Measurements from ENCODE around the gene SNX5. TPM values are rescaled to one million over a fixed set of nuclear protein-coding genes. Genes with fewer than 3 reads are reported as not detected.

SNX5 gene
- total RNA-seq, 1 donor from 2014 or later, result 106 TPM

DNA sequence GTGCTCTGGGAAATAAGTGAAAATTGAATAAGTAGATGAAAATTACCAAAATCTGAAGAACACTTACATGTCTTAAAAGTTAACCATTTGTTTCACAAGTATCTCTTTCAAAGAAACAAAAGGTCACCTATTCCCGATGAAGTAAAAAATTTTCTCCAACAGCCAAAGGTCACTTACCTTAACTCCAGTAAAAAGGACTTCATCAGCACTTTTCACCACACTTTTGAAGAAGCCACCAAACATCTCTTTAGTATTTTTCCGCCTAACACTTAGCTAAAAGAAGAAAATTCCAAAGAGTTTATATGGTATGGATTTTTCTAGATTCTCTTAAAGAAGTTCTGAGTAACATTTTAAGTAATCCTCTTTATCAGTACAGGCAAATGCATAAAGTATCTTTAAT, 17.3 kb downstream of the SNX5 start:
- no peak for DNase-seq (ENCODE audit: low spot score, unreplicated experiment)
- H3K36me3 Mint-ChIP-seq (ENCODE audit: insufficient read depth), result peaks cover 57% of the 10 kb centered on the region
- TF ChIP-seq, protein P1, sequence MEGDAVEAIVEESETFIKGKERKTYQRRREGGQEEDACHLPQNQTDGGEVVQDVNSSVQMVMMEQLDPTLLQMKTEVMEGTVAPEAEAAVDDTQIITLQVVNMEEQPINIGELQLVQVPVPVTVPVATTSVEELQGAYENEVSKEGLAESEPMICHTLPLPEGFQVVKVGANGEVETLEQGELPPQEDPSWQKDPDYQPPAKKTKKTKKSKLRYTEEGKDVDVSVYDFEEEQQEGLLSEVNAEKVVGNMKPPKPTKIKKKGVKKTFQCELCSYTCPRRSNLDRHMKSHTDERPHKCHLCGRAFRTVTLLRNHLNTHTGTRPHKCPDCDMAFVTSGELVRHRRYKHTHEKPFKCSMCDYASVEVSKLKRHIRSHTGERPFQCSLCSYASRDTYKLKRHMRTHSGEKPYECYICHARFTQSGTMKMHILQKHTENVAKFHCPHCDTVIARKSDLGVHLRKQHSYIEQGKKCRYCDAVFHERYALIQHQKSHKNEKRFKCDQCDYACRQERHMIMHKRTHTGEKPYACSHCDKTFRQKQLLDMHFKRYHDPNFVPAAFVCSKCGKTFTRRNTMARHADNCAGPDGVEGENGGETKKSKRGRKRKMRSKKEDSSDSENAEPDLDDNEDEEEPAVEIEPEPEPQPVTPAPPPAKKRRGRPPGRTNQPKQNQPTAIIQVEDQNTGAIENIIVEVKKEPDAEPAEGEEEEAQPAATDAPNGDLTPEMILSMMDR (IDR thresholded peaks at IDR 0.05; ENCODE audit: unreplicated experiment), result no peak
- H3K4me3 Mint-ChIP-seq (ENCODE audit: low read depth), result no peak overlapping the region
- no peaks in the 10 kb centered on the region for H3K9me3 Mint-ChIP-seq (ENCODE audit: low read depth)
- no peak overlapping the region for H3K27ac Mint-ChIP-seq
- peaks cover 19% of the 10 kb centered on the region for H3K4me1 Mint-ChIP-seq (ENCODE audit: low read depth)
- no peaks in the 10 kb centered on the region for H3K27me3 Mint-ChIP-seq

DNA sequence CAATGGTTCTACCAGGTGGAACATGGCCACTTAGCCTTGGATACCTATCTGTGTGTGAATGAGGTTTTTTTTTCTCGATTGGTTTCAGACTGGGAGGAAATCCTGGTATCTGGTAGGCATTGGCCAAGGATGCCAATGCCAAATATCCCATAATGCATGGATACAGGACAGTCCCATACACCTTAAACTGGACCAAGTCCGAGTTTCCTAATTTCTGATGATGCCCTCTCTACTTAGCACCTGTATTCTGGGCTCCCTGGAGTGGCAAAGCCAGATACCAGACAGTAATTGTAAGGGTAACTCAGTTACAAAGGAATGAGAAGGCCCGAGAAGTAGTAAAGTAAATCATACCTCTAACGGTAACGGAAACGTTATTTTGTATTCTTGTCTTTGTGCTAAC, 17.9 kb downstream of the SNX5 start:
- TF ChIP-seq, protein P1 (IDR thresholded peaks at IDR 0.05; ENCODE audit: unreplicated experiment), result no peak
- Mint-ChIP-seq H3K4me1 (ENCODE audit: low read depth) (peaks cover 15% of the 10 kb centered on the region), H3K9me3 (ENCODE audit: low read depth) (no peaks in the 10 kb centered on the region)

DNA sequence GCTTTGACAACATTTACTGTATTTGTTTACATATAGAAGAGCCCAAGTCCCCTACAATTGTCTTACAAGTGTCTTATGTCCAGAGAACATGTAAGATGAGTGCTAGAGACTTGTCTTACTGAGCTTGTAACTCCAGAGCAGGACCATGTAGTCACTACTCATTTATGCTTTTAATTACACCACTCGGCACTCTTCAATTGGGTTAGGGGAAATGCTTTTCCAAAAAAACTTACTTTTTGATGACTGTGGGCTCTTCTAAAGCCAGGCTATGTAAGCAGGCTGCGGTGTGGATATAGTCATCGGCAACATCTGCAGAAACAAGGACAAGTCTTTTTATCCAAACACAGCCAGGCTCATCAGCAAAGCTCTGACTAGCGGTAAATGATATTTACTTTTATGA, 18.7 kb downstream of the SNX5 start:
- no peak for DNase-seq (ENCODE audit: low spot score, unreplicated experiment)
- H3K9me3 Mint-ChIP-seq (ENCODE audit: low read depth), result no peaks in the 10 kb centered on the region
- TF ChIP-seq, protein P1 (IDR thresholded peaks at IDR 0.05; ENCODE audit: unreplicated experiment), result no peak
- peaks cover 7% of the 10 kb centered on the region for H3K4me1 Mint-ChIP-seq (ENCODE audit: low read depth)
- H3K4me3 Mint-ChIP-seq (ENCODE audit: low read depth), result no peak overlapping the region
- no peaks in the 10 kb centered on the region for H3K27me3 Mint-ChIP-seq
- peaks cover 60% of the 10 kb centered on the region for H3K36me3 Mint-ChIP-seq (ENCODE audit: insufficient read depth)
- H3K27ac Mint-ChIP-seq, result peak overlapping the region; percentile 24

More for the DNA sequence above, 17.9 kb downstream of the SNX5 start:
- H3K27me3 Mint-ChIP-seq, result no peaks in the 10 kb centered on the region
- H3K27ac Mint-ChIP-seq, result no peak overlapping the region
- H3K4me3 Mint-ChIP-seq (ENCODE audit: low read depth), result no peak overlapping the region
- DNase-seq (ENCODE audit: low spot score, unreplicated experiment), result no peak
- H3K36me3 Mint-ChIP-seq (ENCODE audit: insufficient read depth), result peaks cover 61% of the 10 kb centered on the region

DNA sequence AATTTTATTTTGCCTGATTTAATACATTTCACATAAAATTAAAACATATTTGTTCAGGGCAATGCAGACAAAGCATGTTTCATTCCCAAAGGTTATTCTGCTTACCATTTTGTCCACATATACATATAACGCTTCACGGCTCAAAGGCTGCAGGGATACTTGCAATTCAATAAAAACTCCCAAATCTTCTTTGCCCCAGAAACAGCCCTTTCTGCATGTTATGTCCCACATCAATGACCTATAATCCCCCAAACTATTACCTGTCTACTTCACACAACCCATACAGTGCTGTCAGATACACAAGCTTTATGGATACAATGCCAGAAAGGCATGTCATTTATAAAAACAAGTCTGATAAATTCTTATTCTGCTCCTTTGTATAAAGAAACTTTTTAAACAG, 20.2 kb downstream of the SNX5 start:
- H3K36me3 Mint-ChIP-seq (ENCODE audit: insufficient read depth), result peaks cover 56% of the 10 kb centered on the region
- H3K27ac Mint-ChIP-seq, result peak overlapping the region; percentile 66
- no peak overlapping the region for H3K4me3 Mint-ChIP-seq (ENCODE audit: low read depth)
- H3K27me3 Mint-ChIP-seq, result no peaks in the 10 kb centered on the region
- H3K4me1 Mint-ChIP-seq (ENCODE audit: low read depth), result peaks cover 2% of the 10 kb centered on the region
- no peaks in the 10 kb centered on the region for H3K9me3 Mint-ChIP-seq (ENCODE audit: low read depth)
- TF ChIP-seq, protein P1 (IDR thresholded peaks at IDR 0.05; ENCODE audit: unreplicated experiment), result no peak
- DNase-seq (ENCODE audit: low spot score, unreplicated experiment), result no peak

DNA sequence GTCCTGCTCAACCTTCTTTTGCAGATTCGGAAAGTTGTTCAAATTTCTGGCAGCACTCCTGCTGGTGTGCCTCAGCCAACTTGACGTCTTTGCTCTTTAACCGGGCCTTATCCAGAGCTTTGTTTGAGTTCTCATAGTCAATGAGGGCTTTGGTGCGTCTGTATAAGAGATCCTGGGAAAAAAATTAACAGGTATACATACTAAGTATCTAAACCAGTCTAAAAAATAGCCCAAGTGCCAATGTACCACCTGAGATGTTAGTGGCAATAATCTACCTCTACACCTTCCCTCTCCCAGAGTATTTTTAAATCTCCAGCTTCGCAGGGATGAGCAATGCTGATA, 21.1 kb downstream of the SNX5 start:
- Mint-ChIP-seq H3K36me3 (ENCODE audit: insufficient read depth) (peaks cover 52% of the 10 kb centered on the region), H3K9me3 (ENCODE audit: low read depth) (no peaks in the 10 kb centered on the region), H3K4me1 (ENCODE audit: low read depth) (no peaks in the 10 kb centered on the region), H3K27me3 (no peaks in the 10 kb centered on the region), H3K27ac (peak overlapping the region; percentile 41), H3K4me3 (ENCODE audit: low read depth) (no peak overlapping the region)
- TF ChIP-seq, protein P1 (IDR thresholded peaks at IDR 0.05; ENCODE audit: unreplicated experiment), result no peak
- DNase-seq (ENCODE audit: low spot score, unreplicated experiment), result no peak
